ENCODE data around the gene CAMK2B. TPM values are rescaled to one million over a fixed set of nuclear protein-coding genes. Genes with fewer than 3 reads are reported as not detected.

Gene CAMK2B
- total RNA-seq, 1 experiment from 2014 or later, result 0.13 TPM

DNA sequence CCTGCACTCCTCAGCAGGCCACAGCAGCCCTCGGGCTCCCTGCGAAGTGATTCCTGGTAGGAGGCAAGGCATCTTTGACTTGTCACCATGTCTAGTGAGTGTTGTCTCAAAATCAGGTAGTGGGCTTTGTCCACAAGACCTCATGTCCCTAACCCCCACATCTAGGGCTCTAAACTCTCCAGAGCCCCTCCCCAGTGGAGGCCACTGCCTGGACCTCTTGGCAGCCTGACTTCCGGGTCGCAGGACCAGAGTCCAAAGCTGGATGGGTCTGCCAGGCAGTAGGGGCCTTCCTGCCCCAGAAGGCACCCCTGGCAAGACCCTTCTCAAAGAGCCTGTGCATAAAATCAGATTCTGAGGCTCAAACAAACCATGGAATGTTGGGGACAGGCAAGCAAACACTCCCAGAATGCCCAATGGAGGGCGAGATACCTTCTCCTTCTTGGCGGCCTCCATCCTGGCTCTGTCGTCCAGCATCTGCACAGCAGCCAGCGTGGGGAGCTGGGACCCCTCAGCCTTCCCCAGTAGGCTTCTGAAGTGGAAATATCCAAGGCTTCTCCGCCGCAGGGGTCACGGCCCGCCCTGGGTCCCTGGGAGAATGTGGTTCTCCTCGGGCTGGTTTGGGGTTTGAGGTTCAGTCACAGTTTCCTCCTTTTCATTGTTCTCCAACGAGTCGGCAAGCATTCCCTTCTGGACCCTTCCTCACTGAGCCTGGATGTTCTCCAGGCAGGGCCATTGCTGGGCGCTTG lies 136.7 kb downstream of the CAMK2B start:
- Histone ChIP-seq H3K4me1 (ENCODE audit: insufficient read depth, low read length, poor library complexity, severe bottlenecking) (no peaks in the 10 kb centered on the region), H3K36me3 (ENCODE audit: insufficient read depth, low read length, poor library complexity, severe bottlenecking) (no peaks in the 10 kb centered on the region), H3K27ac (ENCODE audit: low read depth, low read length, poor library complexity, severe bottlenecking) (no peak overlapping the region), H3K9me3 (ENCODE audit: low read depth, low read length, poor library complexity, severe bottlenecking) (no peaks in the 10 kb centered on the region), H3K4me3 (ENCODE audit: low read depth, low read length, poor library complexity, severe bottlenecking) (no peak overlapping the region), H3K27me3 (replicated peaks; ENCODE audit: insufficient read depth, low read depth, low read length, poor library complexity) (no peaks in the 10 kb centered on the region)
- DNase-seq (ENCODE audit: low spot score), result no peak
- intact Hi-C loops (cut with micrococcal nuclease; ENCODE audit: unreplicated experiment), result no loop called here
- no peak for TF ChIP-seq EZH2 (IDR thresholded peaks at IDR 0.05; ENCODE audit: borderline replicate concordance, low read depth, low read length, poor library complexity, severe bottlenecking)
- TF ChIP-seq, protein P1, sequence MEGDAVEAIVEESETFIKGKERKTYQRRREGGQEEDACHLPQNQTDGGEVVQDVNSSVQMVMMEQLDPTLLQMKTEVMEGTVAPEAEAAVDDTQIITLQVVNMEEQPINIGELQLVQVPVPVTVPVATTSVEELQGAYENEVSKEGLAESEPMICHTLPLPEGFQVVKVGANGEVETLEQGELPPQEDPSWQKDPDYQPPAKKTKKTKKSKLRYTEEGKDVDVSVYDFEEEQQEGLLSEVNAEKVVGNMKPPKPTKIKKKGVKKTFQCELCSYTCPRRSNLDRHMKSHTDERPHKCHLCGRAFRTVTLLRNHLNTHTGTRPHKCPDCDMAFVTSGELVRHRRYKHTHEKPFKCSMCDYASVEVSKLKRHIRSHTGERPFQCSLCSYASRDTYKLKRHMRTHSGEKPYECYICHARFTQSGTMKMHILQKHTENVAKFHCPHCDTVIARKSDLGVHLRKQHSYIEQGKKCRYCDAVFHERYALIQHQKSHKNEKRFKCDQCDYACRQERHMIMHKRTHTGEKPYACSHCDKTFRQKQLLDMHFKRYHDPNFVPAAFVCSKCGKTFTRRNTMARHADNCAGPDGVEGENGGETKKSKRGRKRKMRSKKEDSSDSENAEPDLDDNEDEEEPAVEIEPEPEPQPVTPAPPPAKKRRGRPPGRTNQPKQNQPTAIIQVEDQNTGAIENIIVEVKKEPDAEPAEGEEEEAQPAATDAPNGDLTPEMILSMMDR (conservative IDR thresholded peaks at IDR 0.05; ENCODE audit: low read depth, low read length), result no peak
- ChIA-PET POLR2A (ENCODE audit: low non-redundant PET) (no interaction called here), CTCF (no interaction called here)
- no TSS peak for BruUV-seq (replicated peaks)

DNA sequence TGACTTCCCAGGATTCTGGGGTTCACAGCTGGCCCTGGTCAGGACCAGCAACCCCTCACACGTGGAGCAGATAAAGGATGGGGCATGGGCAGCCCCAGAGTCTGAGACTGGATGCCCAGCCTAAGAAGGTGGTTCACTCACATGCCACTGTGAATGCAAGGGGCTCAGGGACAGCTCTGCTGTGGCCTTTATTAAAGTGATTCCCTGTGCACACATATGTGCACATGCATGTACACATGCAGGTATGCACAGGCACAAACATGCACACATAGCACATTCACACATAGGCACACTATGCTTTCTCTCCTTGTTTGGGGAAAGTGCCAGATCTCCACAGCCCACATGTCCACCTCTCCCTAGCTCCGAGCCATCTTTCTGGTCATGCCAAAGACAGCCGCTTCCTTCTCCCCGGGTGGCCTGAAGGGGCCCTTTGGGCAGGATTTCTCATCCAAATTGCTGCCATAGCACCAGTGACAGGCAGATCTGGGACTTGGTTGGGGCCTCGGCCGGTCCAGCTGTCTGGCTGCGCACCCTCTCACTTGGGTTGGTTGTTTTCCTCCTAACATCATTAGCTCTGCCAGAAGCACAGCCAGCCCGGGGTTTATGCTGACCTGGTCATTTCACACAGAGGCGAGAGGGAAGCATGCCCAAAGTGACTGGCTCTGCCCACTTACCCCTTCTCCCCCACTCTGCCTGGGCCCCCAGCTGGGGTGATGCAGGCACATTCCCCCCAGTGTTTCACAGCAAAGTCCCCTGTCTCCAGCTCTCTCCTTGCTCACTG lies 137.6 kb downstream of the CAMK2B start:
- Histone ChIP-seq H3K36me3 (ENCODE audit: insufficient read depth, low read length, poor library complexity, severe bottlenecking) (no peaks in the 10 kb centered on the region), H3K27me3 (replicated peaks; ENCODE audit: insufficient read depth, low read depth, low read length, poor library complexity) (no peaks in the 10 kb centered on the region), H3K4me1 (ENCODE audit: insufficient read depth, low read length, poor library complexity, severe bottlenecking) (no peaks in the 10 kb centered on the region), H3K27ac (ENCODE audit: low read depth, low read length, poor library complexity, severe bottlenecking) (no peak overlapping the region), H3K4me3 (ENCODE audit: low read depth, low read length, poor library complexity, severe bottlenecking) (no peak overlapping the region), H3K9me3 (ENCODE audit: low read depth, low read length, poor library complexity, severe bottlenecking) (peaks cover 3% of the 10 kb centered on the region)
- TF ChIP-seq, protein P1 (conservative IDR thresholded peaks at IDR 0.05; ENCODE audit: low read depth, low read length), result no peak
- no peak for TF ChIP-seq EZH2 (IDR thresholded peaks at IDR 0.05; ENCODE audit: borderline replicate concordance, low read depth, low read length, poor library complexity, severe bottlenecking)
- no peak for DNase-seq (ENCODE audit: low spot score)
- BruUV-seq (replicated peaks), result no TSS peak
- intact Hi-C loops (cut with micrococcal nuclease; ENCODE audit: unreplicated experiment), result no loop called here
- ChIA-PET CTCF (no interaction called here), POLR2A (ENCODE audit: low non-redundant PET) (no interaction called here)

DNA sequence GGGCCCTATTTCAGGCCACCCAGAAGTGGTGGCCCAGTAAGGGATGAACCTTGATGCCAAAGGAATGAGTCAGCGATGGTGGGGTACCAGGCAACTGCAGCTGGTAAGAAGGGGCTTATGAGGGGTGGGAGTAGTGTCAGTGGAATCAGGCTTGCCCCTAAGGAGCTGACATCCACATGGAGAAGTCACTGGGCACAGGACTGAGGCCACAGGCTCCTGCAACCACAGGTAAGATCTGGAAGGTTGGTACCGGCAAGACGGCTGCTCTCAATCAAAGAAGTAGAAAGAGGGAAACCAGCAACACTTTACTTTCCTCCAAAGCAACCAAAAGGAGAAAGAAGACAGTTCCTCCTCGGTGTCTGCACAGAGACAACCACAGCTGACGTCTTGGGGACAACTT lies 138.7 kb downstream of the CAMK2B start:
- no peak overlapping the region for H3K4me3 ChIP-seq (ENCODE audit: low read depth, low read length, poor library complexity, severe bottlenecking)
- no TSS peak for BruUV-seq (replicated peaks)
- POLR2A ChIA-PET (ENCODE audit: low non-redundant PET), result no interaction called here
- no peaks in the 10 kb centered on the region for H3K36me3 ChIP-seq (ENCODE audit: insufficient read depth, low read length, poor library complexity, severe bottlenecking)
- CTCF ChIA-PET, result no interaction called here
- no peak overlapping the region for H3K27ac ChIP-seq (ENCODE audit: low read depth, low read length, poor library complexity, severe bottlenecking)
- DNase-seq (ENCODE audit: low spot score), result no peak
- H3K4me1 ChIP-seq (ENCODE audit: insufficient read depth, low read length, poor library complexity, severe bottlenecking), result no peaks in the 10 kb centered on the region
- peaks cover 7% of the 10 kb centered on the region for H3K9me3 ChIP-seq (ENCODE audit: low read depth, low read length, poor library complexity, severe bottlenecking)
- intact Hi-C loops (cut with micrococcal nuclease; ENCODE audit: unreplicated experiment), result no loop called here
- TF ChIP-seq, protein P1 (conservative IDR thresholded peaks at IDR 0.05; ENCODE audit: low read depth, low read length), result no peak
- no peak for TF ChIP-seq EZH2 (IDR thresholded peaks at IDR 0.05; ENCODE audit: borderline replicate concordance, low read depth, low read length, poor library complexity, severe bottlenecking)
- H3K27me3 ChIP-seq (replicated peaks; ENCODE audit: insufficient read depth, low read depth, low read length, poor library complexity), result no peaks in the 10 kb centered on the region
